Transverse colon (tissue), 4 donors: ENCODE measurements around the gene STK11. TPM values are rescaled to one million over a fixed set of nuclear protein-coding genes. Genes with fewer than 3 reads are reported as not detected.

ENCODE experiments used
- DNase-seq: peaks from one replicate; pipeline ENCODE4 v3.0.0-alpha.2; 2019
- H3K27ac ChIP-seq, 4 donors: fragments of 200-600 bp; sonication (generic); 2 replicates each; pipeline ENCODE4 v1.5.1; 2016 to 2018; ENCODE audit warnings: inconsistent platforms in 4 of 4
- H3K27me3 ChIP-seq: fragments of 200-600 bp; sonication (generic); 2 replicates; pipeline ENCODE4 v1.5.1; 2017; ENCODE audit warnings: inconsistent platforms
- H3K36me3 ChIP-seq, 4 donors: fragments of 200-600 bp; sonication (generic); 2 replicates each; pipeline ENCODE4 v1.5.1; 2017 to 2019; ENCODE audit warnings: inconsistent platforms in 4 of 4
- H3K4me1 ChIP-seq, 4 donors: fragments of 200-600 bp; sonication (generic); 2 replicates each; pipeline ENCODE4 v1.5.1; 2017 to 2020; ENCODE audit warnings: inconsistent platforms in 4 of 4
- H3K4me3 ChIP-seq, 4 donors: fragments of 200-600 bp; sonication (generic); 1 replicate in 1 of 4; 2 replicates in 3 of 4; pipeline versions ENCODE4 v1.5.1 to v1.6.1; 2017 to 2019; ENCODE audit warnings: inconsistent platforms in 4 of 4
- H3K9me3 ChIP-seq, 2 donors: fragments of 200-600 bp; sonication (generic); 2 replicates each; pipeline ENCODE4 v1.5.1; 2017 to 2019; ENCODE audit warnings: inconsistent platforms in 2 of 2
- EP300 ChIP-seq: sonication (generic); formaldehyde crosslinking; IDR thresholded peaks from one replicate; pipeline ENCODE4 v1.6.1; 2017; ENCODE audit warnings: antibody characterized with exemption, low read depth
- POLR2A ChIP-seq: fragments of 450-650 bp; IDR thresholded peaks from one replicate; pipeline ENCODE4 v1.6.1; 2016; ENCODE audit warnings: antibody characterized with exemption, mild to moderate bottlenecking, moderate library complexity
- POLR2AphosphoS5 ChIP-seq, 3 donors: sonication (generic); formaldehyde crosslinking; IDR thresholded peaks; one replicate each; pipeline ENCODE4 v1.6.1; 2016; ENCODE audit warnings: antibody characterized with exemption in 3 of 3
- WGBS, 2 donors: methylation state at CpG; one replicate each; pipeline ENCODE4 v1.1.5; 2018; ENCODE audit warnings: low coverage in 1 of 2; 5-methylcytosine and 5-hydroxymethylcytosine counted together
- in situ Hi-C, 4 donors: fragments of 200-750 bp; cut with MboI; loops; one replicate each; pipeline versions ENCODE4 v1.15.0 to v1.15.1; 2017; ENCODE audit warnings: low sequenced_read_pairs in 3 of 4, low pct_ligation_motif_present in 1 of 4, low pct_unique_long_range_greater_than_20kb in 1 of 4
- intact Hi-C: fragments of 100-400 bp; cut with DNase I; formaldehyde crosslinking; loops from one replicate; pipeline ENCODE4 v1.15.1; 2023; ENCODE audit warnings: low total_unique reads
- total RNA-seq, 4 donors: library from RNA; depleted of rRNA; stranded (reverse); fragments of >200 nt; gene quantifications; one replicate each; pipeline ENCODE4 v1.1.0, GENCODE V29; 2016
- TF ChIP-seq, protein P1 (sequence below), 5 experiments: fragments of 200-600 bp in 3 of 5; fragments of 450-650 bp in 2 of 5; sonication (generic) in 3 of 5; IDR thresholded peaks; 1 replicate in 2 of 5; 2 replicates in 3 of 5; pipeline ENCODE4 v1.5.1; 2016 to 2017; ENCODE audit warnings: antibody characterized with exemption in 5 of 5, inconsistent platforms in 3 of 5, mild to moderate bottlenecking in 2 of 5, moderate library complexity in 1 of 5

Gene STK11
- total RNA-seq, 4 donors from 2014 or later, result 93.7 to 152 (median 103) TPM

DNA sequence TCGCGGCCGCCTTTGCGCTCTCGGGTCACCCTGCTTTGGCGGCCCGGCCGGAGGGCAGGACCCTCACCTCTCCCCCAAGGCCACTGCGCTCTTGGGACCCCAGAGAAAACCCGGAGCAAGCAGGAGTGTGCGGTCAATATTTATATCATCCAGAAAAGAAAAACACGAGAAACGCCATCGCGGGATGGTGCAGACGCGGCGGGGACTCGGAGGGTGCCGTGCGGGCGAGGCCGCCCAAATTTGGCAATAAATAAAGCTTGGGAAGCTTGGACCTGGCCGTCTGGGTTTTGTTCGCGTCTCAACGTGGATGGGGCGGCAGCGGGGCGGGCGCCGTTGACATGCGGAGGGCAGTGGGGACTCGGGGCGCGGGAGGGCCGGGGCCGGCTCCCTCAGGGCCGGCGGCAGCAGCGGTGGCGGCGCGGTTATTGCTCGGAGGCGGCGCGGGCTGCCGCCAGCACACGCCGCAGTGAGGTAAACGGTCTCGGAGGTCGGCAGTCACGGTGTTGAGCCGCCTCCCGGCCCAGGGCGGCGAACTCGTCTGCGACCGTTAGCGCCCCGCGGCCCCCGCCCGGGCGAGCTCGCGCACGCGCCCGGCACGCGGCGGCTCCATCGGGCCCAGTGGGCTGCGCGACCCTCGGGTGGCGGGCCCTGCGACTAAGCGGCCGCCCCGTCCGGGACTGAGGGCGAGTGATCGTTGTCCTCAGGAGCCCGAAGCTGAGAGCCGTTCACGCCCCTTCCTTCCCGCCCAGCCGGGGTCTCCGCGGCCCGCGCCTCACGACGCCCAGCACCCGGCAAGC, 22.8 kb downstream of the STK11 start:
- 94 to 95% methylated on average over 22 to 100 of the region's 100 CpGs for WGBS, 2 donors
- DNase-seq, result no peak
- intact Hi-C loops (loop anchor here (1.0 kb wide), 1 partner anchor 29 kb away; no protein-coding TSS in a partner anchor), in situ Hi-C loops (no loop called here)
- Histone ChIP-seq H3K4me3 (no peak overlapping the region), H3K36me3 (peaks cover 0 to 20% (median 6%) of the 10 kb centered on the region in 4 donors), H3K4me1 (peaks cover 9 to 15% (median 14%) of the 10 kb centered on the region in 4 donors), H3K27ac (no peak overlapping the region), H3K9me3 (no peaks in the 10 kb centered on the region), H3K27me3 (no peaks in the 10 kb centered on the region)
- no peak for TF ChIP-seq POLR2AphosphoS5 (IDR thresholded peaks at IDR 0.05)
- TF ChIP-seq EP300, result no peak
- TF ChIP-seq, protein P1, sequence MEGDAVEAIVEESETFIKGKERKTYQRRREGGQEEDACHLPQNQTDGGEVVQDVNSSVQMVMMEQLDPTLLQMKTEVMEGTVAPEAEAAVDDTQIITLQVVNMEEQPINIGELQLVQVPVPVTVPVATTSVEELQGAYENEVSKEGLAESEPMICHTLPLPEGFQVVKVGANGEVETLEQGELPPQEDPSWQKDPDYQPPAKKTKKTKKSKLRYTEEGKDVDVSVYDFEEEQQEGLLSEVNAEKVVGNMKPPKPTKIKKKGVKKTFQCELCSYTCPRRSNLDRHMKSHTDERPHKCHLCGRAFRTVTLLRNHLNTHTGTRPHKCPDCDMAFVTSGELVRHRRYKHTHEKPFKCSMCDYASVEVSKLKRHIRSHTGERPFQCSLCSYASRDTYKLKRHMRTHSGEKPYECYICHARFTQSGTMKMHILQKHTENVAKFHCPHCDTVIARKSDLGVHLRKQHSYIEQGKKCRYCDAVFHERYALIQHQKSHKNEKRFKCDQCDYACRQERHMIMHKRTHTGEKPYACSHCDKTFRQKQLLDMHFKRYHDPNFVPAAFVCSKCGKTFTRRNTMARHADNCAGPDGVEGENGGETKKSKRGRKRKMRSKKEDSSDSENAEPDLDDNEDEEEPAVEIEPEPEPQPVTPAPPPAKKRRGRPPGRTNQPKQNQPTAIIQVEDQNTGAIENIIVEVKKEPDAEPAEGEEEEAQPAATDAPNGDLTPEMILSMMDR (IDR thresholded peaks at IDR 0.05), result no peak
- no peak for TF ChIP-seq POLR2A

DNA sequence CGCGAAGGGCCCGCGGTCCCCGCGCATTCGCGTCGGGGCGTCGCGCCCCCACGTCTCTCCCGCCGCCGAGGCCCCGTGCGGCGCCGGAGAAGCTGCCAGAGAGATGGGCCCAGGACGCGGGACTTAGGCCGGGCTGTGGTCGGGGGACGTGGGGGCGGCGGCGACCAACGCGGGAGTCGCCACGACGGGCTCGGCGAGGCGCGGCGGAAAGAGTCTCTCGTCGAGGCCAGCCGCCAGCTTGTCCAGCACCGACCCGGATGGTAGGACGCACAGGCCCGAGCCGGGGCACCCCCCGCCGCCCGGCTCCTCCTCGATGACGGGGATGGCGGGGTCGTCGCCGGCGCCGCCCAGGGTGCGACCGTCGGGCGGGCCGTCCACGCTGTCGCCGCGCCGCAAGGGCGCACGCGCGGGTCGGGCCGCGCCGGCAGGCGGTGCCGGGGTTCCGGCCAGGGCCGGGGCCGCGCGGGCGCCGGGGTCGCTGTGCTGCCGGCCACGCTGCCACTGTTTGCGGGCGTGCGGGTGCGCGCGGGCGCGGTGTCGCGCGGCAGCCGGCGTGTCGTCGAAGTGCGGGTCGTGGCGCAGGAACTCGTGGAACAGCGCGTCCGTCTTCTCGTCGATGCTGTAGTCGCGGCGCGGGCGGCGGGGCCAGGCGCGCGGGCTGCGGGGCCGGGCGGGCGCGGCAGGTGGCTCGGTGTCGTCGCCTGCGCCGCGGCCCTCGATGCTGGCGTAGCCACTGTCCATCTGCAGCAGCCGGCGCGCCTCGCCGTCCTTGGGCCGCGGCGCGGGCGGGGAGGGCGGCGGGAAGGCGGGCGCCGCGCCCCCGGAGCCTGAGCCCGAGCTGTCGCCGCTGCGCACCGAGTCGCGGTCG, 23.7 kb downstream of the STK11 start:
- Histone ChIP-seq H3K9me3 (no peaks in the 10 kb centered on the region), H3K27ac (no peak overlapping the region), H3K27me3 (peaks cover 9% of the 10 kb centered on the region), H3K4me1 (peaks cover 11 to 23% (median 19%) of the 10 kb centered on the region in 4 donors), H3K4me3 (no peak overlapping the region), H3K36me3 (peaks cover 0 to 20% (median 6%) of the 10 kb centered on the region in 4 donors)
- in situ Hi-C loops (no loop called here), intact Hi-C loops (no loop called here)
- no peak for DNase-seq
- 94 to 97% methylated on average over 16 to 148 of the region's 158 CpGs for WGBS, 2 donors
- no peak for TF ChIP-seq POLR2AphosphoS5 (IDR thresholded peaks at IDR 0.05)
- no peak for TF ChIP-seq POLR2A
- TF ChIP-seq, protein P1 (IDR thresholded peaks at IDR 0.05), result no peak
- TF ChIP-seq EP300, result no peak

DNA sequence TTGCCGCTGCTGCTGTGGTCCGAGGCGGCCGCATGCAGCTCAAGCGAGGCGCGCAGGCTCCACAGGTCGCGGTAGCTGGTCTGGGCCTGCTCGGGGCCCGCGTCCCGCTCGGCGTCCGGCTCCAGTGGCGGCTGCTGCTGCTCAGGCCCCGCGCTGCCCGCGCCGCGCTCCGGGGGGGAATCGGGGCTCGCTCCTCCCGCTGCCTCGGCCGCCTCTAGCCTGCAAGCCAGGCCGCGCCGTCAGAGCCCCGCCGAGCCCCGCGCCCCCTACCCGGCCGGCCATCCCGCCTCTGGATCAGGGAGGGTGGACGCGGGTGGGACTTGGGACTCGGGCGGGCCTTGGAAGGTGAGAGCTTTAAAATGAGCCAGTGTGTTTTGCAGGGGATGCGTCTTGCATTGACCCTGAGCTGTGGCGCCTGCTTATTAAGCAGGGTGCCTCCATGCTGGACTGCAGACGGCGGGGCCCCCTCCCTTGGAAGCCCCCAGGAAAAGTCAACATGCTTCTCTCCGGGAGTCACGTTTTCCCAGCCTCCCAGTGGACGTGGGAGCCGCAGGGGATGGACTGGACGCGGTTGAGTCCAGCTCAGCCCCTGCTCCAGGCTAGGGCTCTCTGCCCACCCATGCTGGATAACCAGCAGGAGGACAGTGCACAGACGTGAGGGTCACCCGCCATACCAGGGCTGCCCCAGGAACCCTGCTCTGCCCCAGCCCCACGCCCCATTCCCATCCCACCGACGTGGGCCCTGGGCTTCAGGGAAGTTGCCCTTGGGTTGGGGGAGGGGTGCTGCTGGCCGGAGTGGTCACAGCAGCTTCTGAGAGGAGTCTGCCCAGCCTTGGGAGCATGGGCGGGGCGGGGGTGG, 24.6 kb downstream of the STK11 start:
- intact Hi-C loops (no loop called here), in situ Hi-C loops (no loop called here)
- Histone ChIP-seq H3K27me3 (peaks cover 18% of the 10 kb centered on the region), H3K27ac (no peak overlapping the region), H3K4me3 (no peak overlapping the region), H3K4me1 (peaks cover 11 to 23% (median 21%) of the 10 kb centered on the region in 4 donors), H3K36me3 (peaks cover 0 to 20% (median 6%) of the 10 kb centered on the region in 4 donors), H3K9me3 (no peaks in the 10 kb centered on the region)
- 74% methylated on average over 39 of the region's 61 CpGs; no CpG with 5 or more reads in 1 of the 2 donors for WGBS, 2 donors
- DNase-seq, result no peak
- TF ChIP-seq, protein P1 (IDR thresholded peaks at IDR 0.05), result no peak
- TF ChIP-seq EP300 (no peak), POLR2AphosphoS5 (IDR thresholded peaks at IDR 0.05) (no peak), POLR2A (no peak)
